Lower leg skin (tissue), 4 donors: ENCODE data around the gene SNX3. TPM values are rescaled to one million over a fixed set of nuclear protein-coding genes. Genes with fewer than 3 reads are reported as not detected.

ENCODE experiments used
- DNase-seq, 2 donors: peaks; one replicate each; pipeline ENCODE4 v3.0.0-alpha.2; 2019; ENCODE audit warnings: low spot score in 2 of 2
- H3K4me3 ChIP-seq: fragments of 200-600 bp; sonication (generic); 2 replicates; pipeline ENCODE4 v1.5.1; 2017; ENCODE audit warnings: mild to moderate bottlenecking, low read depth; ENCODE audit not compliant: poor library complexity, severe bottlenecking
- POLR2A ChIP-seq, 2 donors: fragments of 450-650 bp; IDR thresholded peaks; one replicate each; pipeline ENCODE4 v1.6.1; 2016 to 2017; ENCODE audit warnings: antibody characterized with exemption in 2 of 2, mild to moderate bottlenecking in 1 of 2, moderate library complexity in 1 of 2
- WGBS, 2 donors: methylation state at CpG; one replicate each; pipeline ENCODE4 v1.1.5; 2018; 5-methylcytosine and 5-hydroxymethylcytosine counted together
- intact Hi-C: fragments of 100-400 bp; cut with DNase I; formaldehyde crosslinking; loops from one replicate; pipeline ENCODE4 v1.15.0; 2023; ENCODE audit warnings: low total_unique reads
- total RNA-seq, 4 donors: library from RNA; depleted of rRNA; stranded (reverse); fragments of >200 nt; gene quantifications; one replicate each; pipeline ENCODE4 v1.1.0, GENCODE V29; 2016
- TF ChIP-seq, protein P1 (sequence below), 3 donors: fragments of 450-650 bp; IDR thresholded peaks; one replicate each; pipeline ENCODE4 v1.5.1; 2016; ENCODE audit warnings: antibody characterized with exemption in 3 of 3, mild to moderate bottlenecking in 3 of 3, moderate library complexity in 2 of 3

Gene SNX3
- total RNA-seq, 4 donors from 2014 or later = 94.6 to 127 (median 100) TPM

DNA sequence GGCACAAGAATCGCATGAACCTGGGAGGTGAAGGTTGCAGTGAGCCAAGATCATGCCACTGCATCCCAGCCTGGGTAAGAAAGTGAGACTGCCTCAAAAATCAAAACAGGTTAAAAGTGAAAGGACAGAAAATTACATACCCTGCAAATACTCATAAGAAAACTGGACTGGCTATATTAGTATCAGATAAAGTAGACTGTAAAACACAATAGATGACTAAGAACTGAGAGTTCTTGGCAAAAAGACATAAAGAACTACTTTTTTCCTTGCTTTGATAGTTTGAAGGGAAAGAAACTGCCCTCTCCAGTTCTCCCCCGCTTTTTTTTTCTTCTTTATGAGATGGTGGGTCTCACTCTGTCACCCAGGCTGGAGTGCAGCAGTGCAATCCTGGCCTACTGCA is 17.0 kb downstream of the SNX3 start:
- no peak overlapping the region for H3K4me3 ChIP-seq
- TF ChIP-seq, protein P1, sequence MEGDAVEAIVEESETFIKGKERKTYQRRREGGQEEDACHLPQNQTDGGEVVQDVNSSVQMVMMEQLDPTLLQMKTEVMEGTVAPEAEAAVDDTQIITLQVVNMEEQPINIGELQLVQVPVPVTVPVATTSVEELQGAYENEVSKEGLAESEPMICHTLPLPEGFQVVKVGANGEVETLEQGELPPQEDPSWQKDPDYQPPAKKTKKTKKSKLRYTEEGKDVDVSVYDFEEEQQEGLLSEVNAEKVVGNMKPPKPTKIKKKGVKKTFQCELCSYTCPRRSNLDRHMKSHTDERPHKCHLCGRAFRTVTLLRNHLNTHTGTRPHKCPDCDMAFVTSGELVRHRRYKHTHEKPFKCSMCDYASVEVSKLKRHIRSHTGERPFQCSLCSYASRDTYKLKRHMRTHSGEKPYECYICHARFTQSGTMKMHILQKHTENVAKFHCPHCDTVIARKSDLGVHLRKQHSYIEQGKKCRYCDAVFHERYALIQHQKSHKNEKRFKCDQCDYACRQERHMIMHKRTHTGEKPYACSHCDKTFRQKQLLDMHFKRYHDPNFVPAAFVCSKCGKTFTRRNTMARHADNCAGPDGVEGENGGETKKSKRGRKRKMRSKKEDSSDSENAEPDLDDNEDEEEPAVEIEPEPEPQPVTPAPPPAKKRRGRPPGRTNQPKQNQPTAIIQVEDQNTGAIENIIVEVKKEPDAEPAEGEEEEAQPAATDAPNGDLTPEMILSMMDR (IDR thresholded peaks at IDR 0.05) = no peak
- no peak for TF ChIP-seq POLR2A (IDR thresholded peaks at IDR 0.05)
- intact Hi-C loops = no loop called here
- no peak for DNase-seq
- WGBS, 2 donors = 89 to 94% methylated on average over 2 of the region's 2 CpGs

- DNase-seq = no peak
- 85 to 95% methylated on average over 2 of the region's 2 CpGs for WGBS, 2 donors
- H3K4me3 ChIP-seq = no peak overlapping the region
- no peak for TF ChIP-seq POLR2A (IDR thresholded peaks at IDR 0.05)
- TF ChIP-seq, protein P1 (IDR thresholded peaks at IDR 0.05) = no peak
- intact Hi-C loops = no loop called here
Measured at GRCh38 chr6:108242721-108243120, 18.1 kb downstream of the SNX3 start.

- DNase-seq = no peak
- no peak for TF ChIP-seq POLR2A (IDR thresholded peaks at IDR 0.05)
- TF ChIP-seq, protein P1 (IDR thresholded peaks at IDR 0.05) = no peak
- WGBS, 2 donors = 95 to 98% methylated on average over 2 of the region's 2 CpGs
- intact Hi-C loops = no loop called here
- no peak overlapping the region for H3K4me3 ChIP-seq
Measured at GRCh38 chr6:108242259-108242658, 18.6 kb downstream of the SNX3 start.

- intact Hi-C loops = no loop called here
- 94 to 96% methylated on average over 4 of the region's 4 CpGs for WGBS, 2 donors
- no peak for DNase-seq
- no peak for TF ChIP-seq POLR2A (IDR thresholded peaks at IDR 0.05)
- TF ChIP-seq, protein P1 (IDR thresholded peaks at IDR 0.05) = no peak
- no peak overlapping the region for H3K4me3 ChIP-seq
Measured at GRCh38 chr6:108238322-108238721, 22.5 kb downstream of the SNX3 start.

DNA sequence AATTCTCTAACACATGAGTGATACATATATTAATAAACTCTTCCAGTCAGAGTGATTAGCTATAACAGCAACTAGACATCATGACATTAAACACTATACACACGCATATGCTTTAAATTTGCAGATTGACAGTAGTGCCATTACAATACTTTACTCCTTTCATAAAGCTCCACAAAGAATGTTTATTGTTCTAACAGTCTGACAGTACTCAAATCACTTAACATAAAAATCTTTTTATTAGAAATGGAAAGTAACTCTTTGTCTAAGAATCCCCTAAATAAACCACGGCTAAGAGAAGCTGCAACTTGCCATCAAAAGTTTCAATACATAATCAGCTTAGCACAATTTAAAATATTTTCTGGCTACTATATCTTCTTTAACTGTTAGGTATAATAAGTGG is 24.0 kb downstream of the SNX3 start:
- TF ChIP-seq, protein P1 (IDR thresholded peaks at IDR 0.05) = no peak
- TF ChIP-seq POLR2A (IDR thresholded peaks at IDR 0.05) = no peak
- H3K4me3 ChIP-seq = no peak overlapping the region
- no peak for DNase-seq
- WGBS, 2 donors = 49 to 61% methylated on average over 2 of the region's 2 CpGs
- intact Hi-C loops = no loop called here

- no peak for DNase-seq
- intact Hi-C loops = no loop called here
- H3K4me3 ChIP-seq = no peak overlapping the region
- TF ChIP-seq, protein P1 (IDR thresholded peaks at IDR 0.05) = no peak
- no peak for TF ChIP-seq POLR2A (IDR thresholded peaks at IDR 0.05)
- 81 to 86% methylated on average over 4 of the region's 4 CpGs for WGBS, 2 donors
Measured at GRCh38 chr6:108235127-108235526, 25.7 kb downstream of the SNX3 start.
